GM23338 (cell line): Measurements from ENCODE around the gene CLCN4.

Experiments used
- CREB1 ChIP-seq: fragments of 250-450 bp; sonication (Bioruptor Pico); IDR thresholded peaks from 2 replicates; pipeline ENCODE4 v1.5.0; 2020; ENCODE audit warnings: low read depth, mild to moderate bottlenecking, moderate library complexity
- CTCF ChIP-seq, 2 experiments: fragments of 200-600 bp in 1 of 2; sonication (generic) in 1 of 2; conservative IDR thresholded peaks; 2 replicates each; pipeline versions ENCODE4 v1.5.1 to v1.6.1; 2016 to 2017; ENCODE audit warnings: antibody characterized with exemption in 2 of 2, low read depth in 2 of 2, mild to moderate bottlenecking in 2 of 2, moderate library complexity in 1 of 2
- EZH2 ChIP-seq: fragments of 200-600 bp; sonication (generic); IDR thresholded peaks from one replicate; pipeline ENCODE4 v1.8.0; 2017; ENCODE audit warnings: antibody characterized with exemption, mild to moderate bottlenecking, low read depth; ENCODE audit not compliant: unreplicated experiment
- EZH2phosphoT487 ChIP-seq: fragments of 200-600 bp; sonication (generic); IDR thresholded peaks from one replicate; pipeline ENCODE4 v1.8.1; 2018; ENCODE audit warnings: antibody characterized with exemption; ENCODE audit not compliant: unreplicated experiment
- POLR2AphosphoS5 ChIP-seq: IDR thresholded peaks from 2 replicates; pipeline ENCODE4 v1.6.1; 2016; ENCODE audit warnings: antibody characterized with exemption, low read depth

GRCh38 chrX:10107483-10107882 lies 49.3 kb upstream of the CLCN4 start:
- TF ChIP-seq CTCF (conservative IDR thresholded peaks at IDR 0.05; ENCODE audit: low read depth in 2 of 2): no peak
- no peak for TF ChIP-seq EZH2phosphoT487
- TF ChIP-seq EZH2: no peak
- no peak for TF ChIP-seq CREB1 (CRISPR knock-in tag)
- no peak for TF ChIP-seq POLR2AphosphoS5
